HCT116 (cell line): ENCODE results near the gene AKAP13. TPM values are rescaled to one million over a fixed set of nuclear protein-coding genes. Genes with fewer than 3 reads are reported as not detected.

Source experiments
- ATAC-seq: fragments of 200-7000 bp; cut with Tn5 transposase; 2 replicates; pipeline ENCODE4 v1.9.1; 2020; ENCODE audit warnings: mild to moderate bottlenecking, moderate library complexity
- BruUV-seq: library from RNA; stranded (reverse); fragments of 400-500 nt; replicated peaks from 2 replicates; lab custom pipeline; 2021; lab: Mats Ljungman, UMichigan
- CTCF ChIA-PET: fragments of 300-600 bp; sonication (Branson Sonifier 250); formaldehyde crosslinking; loops from one replicate; lab custom pipeline; 2021; ENCODE audit warnings: antibody characterized with exemption; lab: Charles Lee
- POLR2A ChIA-PET: fragments of 300-600, 350-600 bp; sonication (Branson Sonifier 250); formaldehyde crosslinking; loops from one replicate; lab custom pipeline; 2021; ENCODE audit warnings: antibody characterized with exemption; lab: Charles Lee
- RAD21 ChIA-PET, 2 experiments: fragments of 300-600 bp; sonication (Branson Sonifier 250); formaldehyde crosslinking; loops; one replicate each; lab custom pipeline; 2023; ENCODE audit warnings: low total read pairs in 2 of 2; ENCODE audit not compliant: uncharacterized antibody in 2 of 2, unreplicated experiment in 2 of 2, low non-redundant PET in 1 of 2; lab: Charles Lee
- DNase-seq: peaks from one replicate; pipeline ENCODE4 v3.0.0-alpha.2; 2010; ENCODE audit warnings: low read depth, low spot score
- H2AFZ ChIP-seq: fragments of 200-600 bp; shearing (Covaris generic), sonication (generic); 2 replicates; pipeline ENCODE4 v1.6.1; 2017; ENCODE audit warnings: low read depth, mixed run types, mixed read lengths, antibody characterized with exemption, low read length; ENCODE audit not compliant: poor library complexity, severe bottlenecking
- H3K27ac ChIP-seq: 2 replicates; pipeline ENCODE4 v1.5.1; 2012; ENCODE audit warnings: low read depth, low read length
- H3K27me3 ChIP-seq: fragments of 200-600 bp; sonication (generic); 2 replicates; pipeline ENCODE4 v1.6.1; 2016; ENCODE audit warnings: mixed run types, low read length, mixed read lengths; ENCODE audit not compliant: insufficient read depth
- H3K36me3 ChIP-seq, 2 experiments: fragments of 200-500 bp in 1 of 2; fragments of 200-600 bp in 1 of 2; sonication (Bioruptor generic) in 1 of 2; sonication (generic) in 1 of 2; 2 replicates each; pipeline versions ENCODE4 v1.5.1 to v1.6.1; 2014 to 2016; ENCODE audit warnings: low read length in 2 of 2, inconsistent platforms in 1 of 2, mixed read lengths in 1 of 2, mixed run types in 1 of 2; ENCODE audit not compliant: insufficient read depth in 2 of 2, control insufficient read depth in 1 of 2
- H3K4me1 ChIP-seq, 2 experiments: fragments of 200-600 bp in 1 of 2; sonication (generic) in 1 of 2; 2 replicates each; pipeline versions ENCODE4 v1.5.1 to v1.6.1; 2012 to 2017; ENCODE audit warnings: low read length in 2 of 2, inconsistent platforms in 1 of 2, mild to moderate bottlenecking in 1 of 2, mixed read lengths in 1 of 2, mixed run types in 1 of 2, moderate library complexity in 1 of 2; ENCODE audit not compliant: insufficient read depth in 2 of 2, control insufficient read depth in 1 of 2
- H3K4me2 ChIP-seq: fragments of 200-600 bp; sonication (generic); 2 replicates; pipeline ENCODE4 v1.6.1; 2017; ENCODE audit warnings: mixed run types, low read length, mixed read lengths
- H3K4me3 ChIP-seq, 2 experiments: fragments of 200-600 bp in 1 of 2; sonication (generic) in 1 of 2; replicated peaks in 1 of 2; 2 replicates each; pipeline ENCODE4 v1.5.1; 2011 to 2016; ENCODE audit warnings: low read length in 2 of 2, control low read depth in 1 of 2, low read depth in 1 of 2, mild to moderate bottlenecking in 1 of 2, mixed read lengths in 1 of 2, mixed run types in 1 of 2
- H3K79me2 ChIP-seq: fragments of 200-600 bp; sonication (generic); 2 replicates; pipeline ENCODE4 v1.6.1; 2017; ENCODE audit warnings: mild to moderate bottlenecking, mixed run types, low read length, moderate library complexity, mixed read lengths; ENCODE audit not compliant: insufficient read depth
- H3K9ac ChIP-seq: fragments of 200-600 bp; sonication (generic); 2 replicates; pipeline ENCODE4 v1.6.1; 2016; ENCODE audit warnings: low read length, mixed read lengths
- H3K9me2 ChIP-seq: fragments of 200-600 bp; sonication (generic), shearing (Covaris generic); 2 replicates; pipeline ENCODE4 v1.6.1; 2017; ENCODE audit warnings: mixed run types, mild to moderate bottlenecking, moderate library complexity; ENCODE audit not compliant: insufficient read depth
- H3K9me3 ChIP-seq, 2 experiments: fragments of 200-500 bp in 1 of 2; fragments of 200-600 bp in 1 of 2; sonication (Bioruptor generic) in 1 of 2; sonication (generic) in 1 of 2; 2 replicates each; pipeline ENCODE4 v1.6.1; 2014 to 2017; ENCODE audit warnings: low read length in 2 of 2, mixed read lengths in 2 of 2, inconsistent platforms in 1 of 2, low read depth in 1 of 2, mild to moderate bottlenecking in 1 of 2, mixed run types in 1 of 2, moderate library complexity in 1 of 2; ENCODE audit not compliant: control insufficient read depth in 1 of 2, insufficient read depth in 1 of 2
- H4K20me1 ChIP-seq: fragments of 200-600 bp; sonication (generic), shearing (Covaris generic); 2 replicates; pipeline ENCODE4 v1.6.1; 2017; ENCODE audit warnings: mixed run types, mild to moderate bottlenecking, moderate library complexity; ENCODE audit not compliant: insufficient read depth
- CBX3 ChIP-seq: IDR thresholded peaks from 2 replicates; pipeline ENCODE4 v1.6.1; 2012; ENCODE audit warnings: low read depth
- CEBPB ChIP-seq: IDR thresholded peaks from 2 replicates; pipeline ENCODE4 v1.6.1; 2012; ENCODE audit warnings: low read depth
- EGR1 ChIP-seq: IDR thresholded peaks from 2 replicates; pipeline ENCODE4 v1.6.1; 2012; ENCODE audit warnings: low read depth
- ELF1 ChIP-seq: IDR thresholded peaks from 2 replicates; pipeline ENCODE4 v1.6.1; 2012; ENCODE audit warnings: low read depth, borderline replicate concordance
- EZH2 ChIP-seq: fragments of 200-600 bp; sonication (generic); IDR thresholded peaks from 2 replicates; pipeline ENCODE4 v1.6.1; 2017; ENCODE audit warnings: antibody characterized with exemption, mixed run types
- POLR2A ChIP-seq: IDR thresholded peaks from 2 replicates; pipeline ENCODE4 v1.7.0; 2011; ENCODE audit warnings: borderline replicate concordance; ENCODE audit not compliant: insufficient read depth, insufficient read length; ENCODE audit errors: extremely low read depth
- POLR2AphosphoS5 ChIP-seq: IDR thresholded peaks from 2 replicates; pipeline ENCODE4 v1.6.1; 2011; ENCODE audit warnings: mild to moderate bottlenecking, low read depth, low read length, moderate library complexity
- RAD21 ChIP-seq: IDR thresholded peaks from 2 replicates; pipeline ENCODE4 v1.6.1; 2012; ENCODE audit warnings: low read depth, mild to moderate bottlenecking
- ZFX ChIP-seq: fragments of 450-650 bp; IDR thresholded peaks from 2 replicates; pipeline ENCODE4 v1.6.1; 2017
- ZNF274 ChIP-seq: fragments of 200-500 bp; sonication (Bioruptor generic); IDR thresholded peaks from 2 replicates; pipeline ENCODE4 v1.6.1; 2014; ENCODE audit warnings: mild to moderate bottlenecking, low read depth, low read length, inconsistent platforms
- intact Hi-C: fragments of 100-400 bp; cut with micrococcal nuclease; formaldehyde crosslinking; loops from 2 replicates; pipeline ENCODE4 v1.10.0; 2022
- total RNA-seq: library from RNA; stranded (reverse); gene quantifications from one replicate; pipeline ENCODE4 v1.2.1, GENCODE V29; 2021; ENCODE audit not compliant: unreplicated experiment
- TF ChIP-seq, protein P1 (sequence below): IDR thresholded peaks from 2 replicates; pipeline ENCODE4 v1.6.1; 2012
- TF ChIP-seq, protein P2 (sequence below): IDR thresholded peaks from 2 replicates; pipeline ENCODE4 v1.6.1; 2012; ENCODE audit warnings: low read depth

AKAP13 gene
- total RNA-seq, 1 experiment from 2014 or later = 43.1 TPM

- ATAC-seq (no peak), DNase-seq (no peak)
- peaks cover 24 to 28% of the 10 kb centered on the region in 2 experiments; a peak in 3 of 4 replicates for H3K4me1 ChIP-seq
- no peaks in the 10 kb centered on the region for H3K36me3 ChIP-seq
- H4K20me1 ChIP-seq = 0 out of 2 replicates have a peak, but pooled peaks cover 3% of the 10 kb centered on the region
- H3K27ac ChIP-seq = no peak overlapping the region
- no peak overlapping the region for H3K4me3 ChIP-seq
- RAD21 ChIA-PET = no interaction called here
- H2AFZ ChIP-seq = no peak overlapping the region
- no peak overlapping the region for H3K9ac ChIP-seq
- H3K9me3 ChIP-seq = no peaks in the 10 kb centered on the region
- no TSS peak for BruUV-seq
- H3K79me2 ChIP-seq = peaks cover 44% of the 10 kb centered on the region
- TF ChIP-seq ELF1 (no peak), EGR1 (no peak), POLR2A (no peak), EZH2 (no peak), CEBPB (no peak), POLR2AphosphoS5 (no peak), ZFX (no peak), CBX3 (no peak), ZNF274 (no peak), RAD21 (no peak)
- TF ChIP-seq, protein P1, sequence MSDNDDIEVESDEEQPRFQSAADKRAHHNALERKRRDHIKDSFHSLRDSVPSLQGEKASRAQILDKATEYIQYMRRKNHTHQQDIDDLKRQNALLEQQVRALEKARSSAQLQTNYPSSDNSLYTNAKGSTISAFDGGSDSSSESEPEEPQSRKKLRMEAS = no peak
- TF ChIP-seq, protein P2, sequence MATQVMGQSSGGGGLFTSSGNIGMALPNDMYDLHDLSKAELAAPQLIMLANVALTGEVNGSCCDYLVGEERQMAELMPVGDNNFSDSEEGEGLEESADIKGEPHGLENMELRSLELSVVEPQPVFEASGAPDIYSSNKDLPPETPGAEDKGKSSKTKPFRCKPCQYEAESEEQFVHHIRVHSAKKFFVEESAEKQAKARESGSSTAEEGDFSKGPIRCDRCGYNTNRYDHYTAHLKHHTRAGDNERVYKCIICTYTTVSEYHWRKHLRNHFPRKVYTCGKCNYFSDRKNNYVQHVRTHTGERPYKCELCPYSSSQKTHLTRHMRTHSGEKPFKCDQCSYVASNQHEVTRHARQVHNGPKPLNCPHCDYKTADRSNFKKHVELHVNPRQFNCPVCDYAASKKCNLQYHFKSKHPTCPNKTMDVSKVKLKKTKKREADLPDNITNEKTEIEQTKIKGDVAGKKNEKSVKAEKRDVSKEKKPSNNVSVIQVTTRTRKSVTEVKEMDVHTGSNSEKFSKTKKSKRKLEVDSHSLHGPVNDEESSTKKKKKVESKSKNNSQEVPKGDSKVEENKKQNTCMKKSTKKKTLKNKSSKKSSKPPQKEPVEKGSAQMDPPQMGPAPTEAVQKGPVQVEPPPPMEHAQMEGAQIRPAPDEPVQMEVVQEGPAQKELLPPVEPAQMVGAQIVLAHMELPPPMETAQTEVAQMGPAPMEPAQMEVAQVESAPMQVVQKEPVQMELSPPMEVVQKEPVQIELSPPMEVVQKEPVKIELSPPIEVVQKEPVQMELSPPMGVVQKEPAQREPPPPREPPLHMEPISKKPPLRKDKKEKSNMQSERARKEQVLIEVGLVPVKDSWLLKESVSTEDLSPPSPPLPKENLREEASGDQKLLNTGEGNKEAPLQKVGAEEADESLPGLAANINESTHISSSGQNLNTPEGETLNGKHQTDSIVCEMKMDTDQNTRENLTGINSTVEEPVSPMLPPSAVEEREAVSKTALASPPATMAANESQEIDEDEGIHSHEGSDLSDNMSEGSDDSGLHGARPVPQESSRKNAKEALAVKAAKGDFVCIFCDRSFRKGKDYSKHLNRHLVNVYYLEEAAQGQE = no peak
- no peak overlapping the region for H3K4me2 ChIP-seq
- CTCF ChIA-PET = no interaction called here
- H3K27me3 ChIP-seq = no peaks in the 10 kb centered on the region
- POLR2A ChIA-PET = no interaction called here
- intact Hi-C loops = no loop called here
- no peaks in the 10 kb centered on the region for H3K9me2 ChIP-seq
These were observed 81.6 kb downstream of the AKAP13 start for GRCh38 chr15:85462029-85462428.
